ENCODE data around the gene EPSTI1. TPM values are rescaled to one million over a fixed set of nuclear protein-coding genes. Genes with fewer than 3 reads are reported as not detected.

EPSTI1 gene
- total RNA-seq, 2 experiments from 2014 or later = 8.4 to 9.7 TPM

GRCh38 chr13:42985312-42986175 is 6.5 kb downstream of the EPSTI1 start:
- no peaks in the 10 kb centered on the region for H3K36me3 Mint-ChIP-seq (ENCODE audit: low read depth)
- intact Hi-C loops (cut with micrococcal nuclease) = no loop called here
- ATAC-seq = no peak
- no peaks in the 10 kb centered on the region for H3K27me3 Mint-ChIP-seq
- no peak for TF ChIP-seq CTCF (IDR thresholded peaks at IDR 0.05)
- CTCF ChIA-PET = interaction anchor here (2.2 kb wide), 1 partner anchor 16 kb away, joined by 9 read pairs; no protein-coding TSS in a partner anchor
- no peak overlapping the region for H3K27ac Mint-ChIP-seq
- POLR2A ChIA-PET = interaction anchor here (0.9 kb wide), 1 partner anchor 54 kb away, joined by 3 read pairs; no protein-coding TSS in a partner anchor
- H3K4me1 Mint-ChIP-seq (ENCODE audit: low read depth) = peaks cover 14% of the 10 kb centered on the region
- DNase-seq = no peak
- no peaks in the 10 kb centered on the region for H3K9me3 Mint-ChIP-seq
- no peak overlapping the region for H3K4me3 Mint-ChIP-seq

GRCh38 chr13:42984691-42985090 is 7.3 kb downstream of the EPSTI1 start:
- H3K4me3 Mint-ChIP-seq = no peak overlapping the region
- no peaks in the 10 kb centered on the region for H3K9me3 Mint-ChIP-seq
- CTCF ChIA-PET = interaction anchor here (2.2 kb wide), 1 partner anchor 15 kb away, joined by 9 read pairs; no protein-coding TSS in a partner anchor
- DNase-seq (no peak), ATAC-seq (no peak)
- H3K4me1 Mint-ChIP-seq (ENCODE audit: low read depth) = peaks cover 6% of the 10 kb centered on the region
- TF ChIP-seq CTCF (IDR thresholded peaks at IDR 0.05) = no peak
- intact Hi-C loops (cut with micrococcal nuclease) = no loop called here
- POLR2A ChIA-PET = no interaction called here
- no peaks in the 10 kb centered on the region for H3K27me3 Mint-ChIP-seq
- no peaks in the 10 kb centered on the region for H3K36me3 Mint-ChIP-seq (ENCODE audit: low read depth)
- H3K27ac Mint-ChIP-seq = no peak overlapping the region

GRCh38 chr13:42984026-42984425 is 8.0 kb downstream of the EPSTI1 start:
- H3K9me3 Mint-ChIP-seq = no peaks in the 10 kb centered on the region
- no peaks in the 10 kb centered on the region for H3K36me3 Mint-ChIP-seq (ENCODE audit: low read depth)
- no peak overlapping the region for H3K27ac Mint-ChIP-seq
- H3K4me3 Mint-ChIP-seq = no peak overlapping the region
- ATAC-seq = no peak
- peaks cover 4% of the 10 kb centered on the region for H3K4me1 Mint-ChIP-seq (ENCODE audit: low read depth)
- CTCF ChIA-PET = interaction anchor here (2.3 kb wide), 1 partner anchor 15 kb away, joined by 11 read pairs; no protein-coding TSS in a partner anchor
- intact Hi-C loops (cut with micrococcal nuclease) = no loop called here
- POLR2A ChIA-PET = interaction anchor here (2.0 kb wide), 1 partner anchor 8 kb away, joined by 9 read pairs; the partner anchor contains the start of gene EPSTI1
- no peak for DNase-seq
- H3K27me3 Mint-ChIP-seq = no peaks in the 10 kb centered on the region
- no peak for TF ChIP-seq CTCF (IDR thresholded peaks at IDR 0.05)

- CTCF ChIA-PET = interaction anchor here (2.3 kb wide), 1 partner anchor 12 kb away, joined by 11 read pairs; no protein-coding TSS in a partner anchor
- POLR2A ChIA-PET = interaction anchor here (1.1 kb wide), 1 partner anchor 9 kb away, joined by 5 read pairs; no protein-coding TSS in a partner anchor
- ATAC-seq (no peak), DNase-seq (no peak)
- intact Hi-C loops (cut with micrococcal nuclease) = no loop called here
- no peak overlapping the region for H3K27ac Mint-ChIP-seq
- no peak overlapping the region for H3K4me3 Mint-ChIP-seq
- peaks cover 10% of the 10 kb centered on the region for H3K4me1 Mint-ChIP-seq (ENCODE audit: low read depth)
- no peaks in the 10 kb centered on the region for H3K27me3 Mint-ChIP-seq
- peaks cover 4% of the 10 kb centered on the region for H3K9me3 Mint-ChIP-seq
- H3K36me3 Mint-ChIP-seq (ENCODE audit: low read depth) = peaks cover 2% of the 10 kb centered on the region
- TF ChIP-seq CTCF (IDR thresholded peaks at IDR 0.05) = no peak
Observed at GRCh38 chr13:42981853-42982252, 10.2 kb downstream of the EPSTI1 start.

GRCh38 chr13:42981317-42981716 is 10.7 kb downstream of the EPSTI1 start:
- Mint-ChIP-seq H3K4me1 (ENCODE audit: low read depth) (peaks cover 10% of the 10 kb centered on the region), H3K27me3 (no peaks in the 10 kb centered on the region), H3K36me3 (ENCODE audit: low read depth) (peaks cover 2% of the 10 kb centered on the region), H3K27ac (no peak overlapping the region), H3K4me3 (no peak overlapping the region), H3K9me3 (peaks cover 4% of the 10 kb centered on the region)
- ATAC-seq (no peak), DNase-seq (no peak)
- no peak for TF ChIP-seq CTCF (IDR thresholded peaks at IDR 0.05)
- POLR2A ChIA-PET = no interaction called here
- CTCF ChIA-PET = interaction anchor here (1.1 kb wide), 1 partner anchor 12 kb away, joined by 3 read pairs; no protein-coding TSS in a partner anchor
- intact Hi-C loops (cut with micrococcal nuclease) = no loop called here
